HEK293T (cell line): ENCODE measurements around the gene BLCAP.
A peak's percentile ranks its signal among the peaks of the same experiment; 100 is the strongest.
"Not testable (repeated sequence)": the region's sequence is repeated elsewhere in the genome, so short reads cannot be mapped to it uniquely, and the experiment has no call there.

Source experiments
- CTCF ChIA-PET: fragments of 350-600 bp; formaldehyde crosslinking; extraction: SDS; loops from one replicate; lab custom pipeline; 2021; ENCODE audit warnings: antibody characterized with exemption, inconsistent platforms; lab: Yijun Ruan, JAX
- POLR2A ChIA-PET: fragments of 350-600 bp; formaldehyde crosslinking; extraction: SDS; loops from one replicate; lab custom pipeline; 2020; ENCODE audit warnings: antibody characterized with exemption, inconsistent platforms; lab: Yijun Ruan, JAX
- DNase-seq: peaks from one replicate; pipeline ENCODE4 v3.0.0; 2012; ENCODE audit warnings: mixed read lengths; ENCODE audit errors: extremely low spot score
- ARNT ChIP-seq: fragments of 450-650 bp; IDR thresholded peaks from 2 replicates; pipeline ENCODE4 v1.6.1; 2017; ENCODE audit warnings: mild to moderate bottlenecking
- BHLHE40 ChIP-seq: fragments of 450-650 bp; IDR thresholded peaks from 2 replicates; pipeline ENCODE4 v1.6.1; 2016; ENCODE audit warnings: mild to moderate bottlenecking, moderate library complexity, borderline replicate concordance
- CTBP1 ChIP-seq: fragments of 450-650 bp; IDR thresholded peaks from 2 replicates; pipeline ENCODE4 v1.6.1; 2016; ENCODE audit warnings: borderline replicate concordance
- ELF4 ChIP-seq: fragments of 450-650 bp; IDR thresholded peaks from 2 replicates; pipeline ENCODE4 v1.6.1; 2017; ENCODE audit warnings: antibody characterized with exemption
- FOXA1 ChIP-seq: fragments of 450-650 bp; IDR thresholded peaks from 2 replicates; pipeline ENCODE4 v1.6.1; 2016; ENCODE audit warnings: mild to moderate bottlenecking
- FOXK2 ChIP-seq: fragments of 450-650 bp; IDR thresholded peaks from 2 replicates; pipeline ENCODE4 v1.6.1; 2016; ENCODE audit warnings: mild to moderate bottlenecking
- FOXM1 ChIP-seq: fragments of 450-650 bp; IDR thresholded peaks from 2 replicates; pipeline ENCODE4 v1.6.1; 2017; ENCODE audit warnings: mild to moderate bottlenecking, borderline replicate concordance
- HDGF ChIP-seq: fragments of 450-650 bp; IDR thresholded peaks from 2 replicates; pipeline ENCODE4 v1.6.1; 2017; ENCODE audit warnings: antibody characterized with exemption, borderline replicate concordance
- L3MBTL2 ChIP-seq: fragments of 450-650 bp; conservative IDR thresholded peaks from 2 replicates; pipeline ENCODE4 v1.6.1; 2016; ENCODE audit warnings: mild to moderate bottlenecking
- LEF1 ChIP-seq: fragments of 450-650 bp; IDR thresholded peaks from 2 replicates; pipeline ENCODE4 v1.6.1; 2017; ENCODE audit warnings: mild to moderate bottlenecking, borderline replicate concordance
- NFRKB ChIP-seq: fragments of 450-650 bp; IDR thresholded peaks from 2 replicates; pipeline ENCODE4 v1.6.1; 2016; ENCODE audit warnings: mild to moderate bottlenecking, moderate library complexity
- PKNOX1 ChIP-seq: fragments of 450-650 bp; IDR thresholded peaks from 2 replicates; pipeline ENCODE4 v1.6.1; 2016
- SP1 ChIP-seq: fragments of 450-650 bp; IDR thresholded peaks from 2 replicates; pipeline ENCODE4 v1.6.1; 2017
- SUZ12 ChIP-seq: fragments of 450-650 bp; IDR thresholded peaks from 2 replicates; pipeline ENCODE4 v1.6.1; 2016; ENCODE audit warnings: mild to moderate bottlenecking
- TARDBP ChIP-seq: fragments of 450-650 bp; IDR thresholded peaks from 2 replicates; pipeline ENCODE4 v1.6.1; 2016
- ZNF384 ChIP-seq: fragments of 450-650 bp; IDR thresholded peaks from 2 replicates; pipeline ENCODE4 v1.6.1; 2016

The BLCAP gene

GRCh38 chr20:37543828-37544227 lies 16.2 kb upstream of the BLCAP start:
- ChIA-PET CTCF (no interaction called here), POLR2A (no interaction called here)
- DNase-seq: peak; percentile 42
- TF ChIP-seq FOXA1: no peak
- TF ChIP-seq ELF4: no peak
- no peak for TF ChIP-seq SUZ12
- TF ChIP-seq ARNT: no peak
- TF ChIP-seq BHLHE40: no peak
- no peak for TF ChIP-seq LEF1
- TF ChIP-seq TARDBP: no peak

- no peak for DNase-seq
- CTCF ChIA-PET: interaction anchor here (0.6 to 0.7 kb wide), 2 partner anchors 339 to 979 kb away, joined by 4 read pairs; no protein-coding TSS in a partner anchor
- POLR2A ChIA-PET: no interaction called here
- no peak for TF ChIP-seq SUZ12
- no peak for TF ChIP-seq CTBP1
- no peak for TF ChIP-seq BHLHE40
- TF ChIP-seq PKNOX1: no peak
- TF ChIP-seq ELF4: no peak
- no peak for TF ChIP-seq HDGF
- no peak for TF ChIP-seq FOXM1
- no peak for TF ChIP-seq ARNT
- no peak for TF ChIP-seq LEF1
- no peak for TF ChIP-seq FOXK2
- TF ChIP-seq SP1: no peak
Measured at GRCh38 chr20:37542281-37542680, 14.6 kb upstream of the BLCAP start.

GRCh38 chr20:37541326-37541725 lies 13.7 kb upstream of the BLCAP start:
- TF ChIP-seq BHLHE40 (no peak), FOXM1 (no peak), TARDBP (no peak), PKNOX1 (no peak), ELF4 (no peak)
- CTCF ChIA-PET: no interaction called here
- no peak for DNase-seq
- POLR2A ChIA-PET: no interaction called here

- DNase-seq, POLR2A ChIA-PET, CTCF ChIA-PET: not testable (repeated sequence)
Measured at GRCh38 chr20:37540838-37541237, 13.2 kb upstream of the BLCAP start.

DNA sequence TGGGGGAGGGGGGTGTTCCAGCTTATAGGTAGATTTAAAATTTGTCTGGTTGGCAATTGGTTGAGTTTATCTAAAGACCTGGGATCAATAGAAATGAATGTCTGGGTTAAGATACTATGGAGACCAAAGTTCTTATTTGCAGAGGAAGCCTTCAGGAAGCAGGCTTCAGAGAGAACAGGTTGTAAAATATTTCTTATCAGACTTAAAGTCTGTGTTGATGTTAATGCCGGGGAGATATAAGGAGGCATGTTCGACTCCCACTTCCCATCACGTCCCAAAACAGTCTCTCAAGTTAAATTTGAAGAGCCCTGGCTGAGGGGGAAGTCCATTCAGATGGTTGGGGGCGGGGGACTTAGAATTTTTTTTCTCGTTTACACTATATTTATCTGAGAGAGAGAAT lies 12.3 kb upstream of the BLCAP start:
- DNase-seq: no peak
- ChIA-PET POLR2A (no interaction called here), CTCF (no interaction called here)
- TF ChIP-seq FOXM1: no peak
- TF ChIP-seq ARNT: no peak
- TF ChIP-seq ZNF384: no peak
- TF ChIP-seq BHLHE40: no peak
- TF ChIP-seq NFRKB: no peak
- TF ChIP-seq SP1: no peak
- TF ChIP-seq SUZ12: no peak

- no peak for DNase-seq
- POLR2A ChIA-PET: no interaction called here
- CTCF ChIA-PET: no interaction called here
- TF ChIP-seq ELF4 (no peak), LEF1 (no peak), NFRKB (no peak), CTBP1 (no peak), TARDBP (no peak), BHLHE40 (no peak), SUZ12 (no peak), HDGF (no peak), FOXM1 (no peak), ZNF384 (no peak), FOXK2 (no peak), ARNT (no peak), L3MBTL2 (no peak), PKNOX1 (no peak), FOXA1 (no peak), SP1 (no peak)
Measured at GRCh38 chr20:37539424-37539823, 11.7 kb upstream of the BLCAP start.

DNA sequence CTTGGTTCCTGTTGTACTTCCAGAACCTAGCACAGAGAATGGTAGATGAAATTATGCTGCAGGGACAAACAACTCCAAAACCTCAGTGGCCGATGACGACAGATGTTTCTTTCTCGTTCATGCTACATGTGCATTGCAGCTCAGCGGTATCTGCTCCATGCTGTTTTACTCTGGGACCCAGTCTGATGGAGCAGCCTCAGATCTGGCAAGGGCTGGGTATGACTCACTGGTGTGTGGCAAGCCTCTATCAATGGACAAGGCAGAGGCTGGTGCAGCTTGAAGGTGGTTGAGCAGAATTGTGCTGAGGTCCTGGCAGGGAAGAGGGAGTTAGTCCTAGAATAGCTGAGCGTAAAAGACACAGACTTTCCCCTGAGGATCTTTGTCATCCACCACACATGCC lies 10.3 kb upstream of the BLCAP start:
- no peak for DNase-seq
- no peak for TF ChIP-seq L3MBTL2
- CTCF ChIA-PET: no interaction called here
- POLR2A ChIA-PET: no interaction called here
